ENCODE results near the gene AAR2. TPM values are rescaled to one million over a fixed set of nuclear protein-coding genes. Genes with fewer than 3 reads are reported as not detected.

The AAR2 gene
- total and polyA plus RNA-seq, 2 experiments from 2014 or later: 34.3 to 35.4 TPM

DNA sequence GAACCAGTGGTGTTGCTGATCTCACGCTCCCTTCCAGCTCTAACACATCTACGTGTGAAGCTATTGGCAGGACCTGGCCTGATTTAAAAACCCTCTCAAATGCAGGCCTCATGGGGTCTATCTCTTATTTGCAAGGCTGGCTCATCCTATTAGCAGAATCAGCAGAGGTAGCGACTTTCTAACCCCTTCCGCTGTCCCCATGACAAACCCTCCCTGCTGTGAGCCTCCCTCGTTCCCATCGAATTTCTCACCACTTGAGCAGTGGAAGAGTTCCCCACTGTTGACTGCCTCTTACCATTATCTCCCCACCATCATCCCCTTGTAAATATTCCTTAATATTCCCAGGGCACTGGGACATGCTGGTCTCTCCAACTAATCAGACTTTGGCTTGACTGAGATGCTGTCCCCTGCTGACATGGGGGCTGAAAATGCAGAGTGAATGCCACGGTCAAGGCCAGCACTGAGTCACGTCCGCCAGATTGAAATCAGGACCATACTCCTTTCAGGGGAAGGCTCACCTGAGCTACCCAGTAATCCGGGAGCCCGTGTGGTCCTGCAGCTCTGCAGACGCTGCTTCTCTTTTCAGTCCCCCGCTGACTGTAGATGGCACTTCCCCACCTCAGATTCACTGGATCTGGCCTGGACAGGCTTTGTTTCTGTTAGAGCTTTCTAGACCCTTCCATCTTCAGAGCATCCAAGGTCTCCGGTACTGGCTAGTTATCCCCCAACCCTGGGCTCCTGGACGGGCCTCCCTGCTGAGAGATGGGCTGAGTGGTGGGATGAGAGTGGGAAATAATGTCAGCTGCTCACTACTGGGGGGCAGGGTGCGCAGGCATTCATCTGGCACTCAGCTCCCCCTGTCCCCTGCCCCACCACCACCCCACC, 23.1 kb downstream of the AAR2 start:
- WGBS, 2 experiments (ENCODE audit: low coverage in 1 of 2, low lambda C conversion rate in 2 of 2, missing lambda C conversion rate in 2 of 2): 38 to 45% methylated on average over 15 to 16 of the region's 16 CpGs

DNA sequence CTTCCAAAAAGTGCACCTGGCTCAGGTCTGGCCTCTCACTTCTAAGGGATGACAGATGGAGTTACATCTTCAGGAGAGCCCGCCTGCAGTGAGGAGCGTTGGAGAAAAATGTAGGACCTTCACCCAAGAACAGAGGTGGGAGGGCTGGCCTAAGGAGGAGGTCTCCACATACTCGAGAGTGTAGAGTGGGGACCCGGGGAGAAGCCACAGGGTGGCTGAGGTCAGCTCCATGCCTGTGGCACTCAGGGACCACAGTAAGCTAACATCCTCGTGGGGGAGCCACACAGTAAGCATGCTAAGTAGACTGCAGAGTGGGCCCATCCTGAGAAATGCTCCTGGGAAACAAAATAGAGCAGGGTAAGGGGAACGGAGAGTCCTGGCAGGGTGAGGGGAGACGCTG, 24.0 kb downstream of the AAR2 start:
- H3K9me3 ChIP-seq (ENCODE audit: low read depth): no peaks in the 10 kb centered on the region
- no peak overlapping the region for H2AFZ ChIP-seq
- WGBS, 2 experiments (ENCODE audit: low coverage in 1 of 2, low lambda C conversion rate in 2 of 2, missing lambda C conversion rate in 2 of 2): 58 to 59% methylated on average over 7 of the region's 7 CpGs
- no peak overlapping the region for H3K4me2 ChIP-seq (ENCODE audit: unreplicated experiment)
- no peaks in the 10 kb centered on the region for H4K20me1 ChIP-seq (ENCODE audit: insufficient read depth)
- H3K79me2 ChIP-seq (ENCODE audit: insufficient read depth): no peaks in the 10 kb centered on the region
- no peaks in the 10 kb centered on the region; the same call in 1 of the 2 replicates for H3K27me3 ChIP-seq (replicated peaks; ENCODE audit: insufficient read depth)
- no peak overlapping the region for H3K4me3 ChIP-seq
- no peak overlapping the region for H3K9ac ChIP-seq
- DNase-seq: no peak
- H3K4me1 ChIP-seq (ENCODE audit: insufficient read depth): no peaks in the 10 kb centered on the region
- in situ Hi-C loops (cut with MboI): no loop called here
- no peak for TF ChIP-seq EZH2 (IDR thresholded peaks at IDR 0.05; ENCODE audit: insufficient read depth, poor library complexity, severe bottlenecking)
- no peaks in the 10 kb centered on the region for H3K9me2 ChIP-seq (ENCODE audit: insufficient read depth)
- no peak overlapping the region for H3K27ac ChIP-seq
- no peaks in the 10 kb centered on the region for H3F3A ChIP-seq (ENCODE audit: insufficient read depth)
- no peaks in the 10 kb centered on the region; the same call in 1 of the 2 replicates for H3K36me3 ChIP-seq (ENCODE audit: low read depth)

More for the DNA sequence above, 23.1 kb downstream of the AAR2 start:
- no peak overlapping the region for H3K9ac ChIP-seq
- no peaks in the 10 kb centered on the region for H3K4me1 ChIP-seq (ENCODE audit: insufficient read depth)
- H3K4me3 ChIP-seq: no peak overlapping the region
- no peaks in the 10 kb centered on the region for H3K79me2 ChIP-seq (ENCODE audit: insufficient read depth)
- no peaks in the 10 kb centered on the region; the same call in 1 of the 2 replicates for H3K27me3 ChIP-seq (replicated peaks; ENCODE audit: insufficient read depth)
- TF ChIP-seq EZH2phosphoT487 (IDR thresholded peaks at IDR 0.05; ENCODE audit: insufficient read depth, low read depth) (no peak), EZH2 (IDR thresholded peaks at IDR 0.05; ENCODE audit: insufficient read depth, poor library complexity, severe bottlenecking) (no peak)
- in situ Hi-C loops (cut with MboI): no loop called here
- H3K4me2 ChIP-seq (ENCODE audit: unreplicated experiment): no peak overlapping the region
- no peaks in the 10 kb centered on the region for H3K9me2 ChIP-seq (ENCODE audit: insufficient read depth)
- no peaks in the 10 kb centered on the region; the same call in 1 of the 2 replicates for H3K36me3 ChIP-seq (ENCODE audit: low read depth)
- no peaks in the 10 kb centered on the region for H4K20me1 ChIP-seq (ENCODE audit: insufficient read depth)
- H3K9me3 ChIP-seq (ENCODE audit: low read depth): no peaks in the 10 kb centered on the region
- H3F3A ChIP-seq (ENCODE audit: insufficient read depth): no peaks in the 10 kb centered on the region
- DNase-seq: no peak
- H2AFZ ChIP-seq: no peak overlapping the region
- H3K27ac ChIP-seq: no peak overlapping the region

DNA sequence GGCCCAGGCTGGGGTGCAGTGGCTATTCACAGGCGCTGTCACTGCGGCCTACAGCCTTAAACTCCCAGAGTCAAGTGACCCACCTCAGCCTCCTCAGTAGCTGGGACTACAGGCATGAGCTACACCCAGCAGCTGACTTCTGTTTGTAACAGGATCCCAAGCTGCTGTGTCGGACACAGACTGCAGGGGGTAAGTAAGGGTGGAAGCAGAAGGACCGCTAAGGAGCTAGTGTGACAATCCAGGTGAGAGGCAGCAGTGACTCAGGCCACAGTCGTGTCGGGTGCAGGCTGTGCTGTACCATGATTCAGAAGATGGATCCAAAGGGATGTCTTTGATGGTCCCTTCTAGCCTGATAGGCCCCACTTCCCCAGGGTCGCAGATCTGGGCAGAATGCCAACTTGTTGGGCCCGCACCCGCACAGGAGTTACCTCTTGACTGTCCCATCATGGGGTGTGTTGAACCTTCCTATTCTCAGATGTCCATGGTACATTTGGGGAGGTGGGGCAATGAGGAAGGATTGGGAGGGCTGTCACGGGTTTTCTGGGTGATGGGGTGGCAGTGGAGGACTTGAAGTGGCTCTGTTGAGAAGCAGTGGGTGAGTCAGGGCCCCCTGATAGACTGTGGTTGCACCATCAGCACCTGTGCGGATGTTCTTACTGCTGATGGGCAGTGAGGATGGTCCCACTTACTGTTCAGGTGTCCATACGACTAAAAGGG, 25.3 kb downstream of the AAR2 start:
- in situ Hi-C loops (cut with MboI): no loop called here
- Histone ChIP-seq H3F3A (ENCODE audit: insufficient read depth) (no peaks in the 10 kb centered on the region), H3K9ac (no peak overlapping the region), H3K9me2 (ENCODE audit: insufficient read depth) (no peaks in the 10 kb centered on the region), H3K4me3 (no peak overlapping the region), H2AFZ (no peak overlapping the region), H3K27ac (no peak overlapping the region), H3K4me2 (ENCODE audit: unreplicated experiment) (no peak overlapping the region), H3K36me3 (ENCODE audit: low read depth) (no peaks in the 10 kb centered on the region; the same call in 1 of the 2 replicates), H3K9me3 (ENCODE audit: low read depth) (no peaks in the 10 kb centered on the region), H3K4me1 (ENCODE audit: insufficient read depth) (no peaks in the 10 kb centered on the region), H4K20me1 (ENCODE audit: insufficient read depth) (no peaks in the 10 kb centered on the region), H3K79me2 (ENCODE audit: insufficient read depth) (no peaks in the 10 kb centered on the region), H3K27me3 (replicated peaks; ENCODE audit: insufficient read depth) (no peaks in the 10 kb centered on the region; the same call in 1 of the 2 replicates)
- no peak for TF ChIP-seq EZH2 (IDR thresholded peaks at IDR 0.05; ENCODE audit: insufficient read depth, poor library complexity, severe bottlenecking)
- no peak for TF ChIP-seq EZH2phosphoT487 (IDR thresholded peaks at IDR 0.05; ENCODE audit: insufficient read depth, low read depth)
- 73 to 75% methylated on average over 12 of the region's 12 CpGs for WGBS, 2 experiments (ENCODE audit: low coverage in 1 of 2, low lambda C conversion rate in 2 of 2, missing lambda C conversion rate in 2 of 2)
- no peak for DNase-seq

DNA sequence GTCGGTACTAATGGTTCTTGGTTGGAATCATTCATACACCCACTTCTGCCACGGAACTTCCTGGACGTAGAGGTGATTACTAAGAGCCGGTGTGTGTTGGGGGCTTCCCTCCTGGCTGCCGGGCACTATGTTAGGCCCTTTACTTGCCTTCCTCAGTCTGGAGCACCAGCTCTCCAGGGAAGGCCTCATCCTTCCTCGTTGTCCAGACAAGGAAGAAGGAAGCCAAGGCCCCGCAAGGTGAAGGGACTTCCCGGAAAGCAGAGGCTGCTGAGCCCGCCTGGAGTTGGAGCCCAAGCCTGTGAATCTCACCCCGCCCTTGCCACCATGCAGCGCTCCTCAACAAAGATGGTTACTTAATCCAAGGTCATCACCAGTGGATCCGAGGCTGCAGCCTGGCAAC, 26.2 kb downstream of the AAR2 start:
- no peak overlapping the region for H3K4me3 ChIP-seq
- no peaks in the 10 kb centered on the region for H3K79me2 ChIP-seq (ENCODE audit: insufficient read depth)
- in situ Hi-C loops (cut with MboI): no loop called here
- no peak overlapping the region for H3K4me2 ChIP-seq (ENCODE audit: unreplicated experiment)
- no peaks in the 10 kb centered on the region for H3F3A ChIP-seq (ENCODE audit: insufficient read depth)
- no peaks in the 10 kb centered on the region for H3K9me3 ChIP-seq (ENCODE audit: low read depth)
- H3K9me2 ChIP-seq (ENCODE audit: insufficient read depth): no peaks in the 10 kb centered on the region
- no peak overlapping the region for H2AFZ ChIP-seq
- H3K9ac ChIP-seq: no peak overlapping the region
- 78% methylated on average over 12 of the region's 12 CpGs for WGBS, 2 experiments (ENCODE audit: low coverage in 1 of 2, low lambda C conversion rate in 2 of 2, missing lambda C conversion rate in 2 of 2)
- H3K4me1 ChIP-seq (ENCODE audit: insufficient read depth): no peaks in the 10 kb centered on the region
- DNase-seq: no peak
- peaks cover 3% of the 10 kb centered on the region; the same call in 1 of the 2 replicates for H3K27me3 ChIP-seq (replicated peaks; ENCODE audit: insufficient read depth)
- TF ChIP-seq EZH2 (IDR thresholded peaks at IDR 0.05; ENCODE audit: insufficient read depth, poor library complexity, severe bottlenecking): no peak
- TF ChIP-seq EZH2phosphoT487 (IDR thresholded peaks at IDR 0.05; ENCODE audit: insufficient read depth, low read depth): no peak
- no peaks in the 10 kb centered on the region for H4K20me1 ChIP-seq (ENCODE audit: insufficient read depth)
- H3K27ac ChIP-seq: no peak overlapping the region
- H3K36me3 ChIP-seq (ENCODE audit: low read depth): no peaks in the 10 kb centered on the region

Measured in GM23248 (cell line).